NCI-H69 (cell line): ENCODE results near the gene NLRP6.

Experiments
- DNase-seq: peaks from one replicate; lab custom pipeline; 2025; lab: John Stamatoyannopoulos, UW

Gene NLRP6

GRCh38 chr11:282171-282570 is 4.0 kb downstream of the NLRP6 start:
- DNase-seq = no peak

GRCh38 chr11:282630-283360 is 4.6 kb downstream of the NLRP6 start:
- no peak for DNase-seq

GRCh38 chr11:283405-284104 is 5.3 kb downstream of the NLRP6 start:
- DNase-seq = no peak

GRCh38 chr11:284105-285020 is 6.2 kb downstream of the NLRP6 start:
- DNase-seq = no peak

GRCh38 chr11:285021-285893 is 7.0 kb downstream of the NLRP6 start:
- no peak for DNase-seq

- DNase-seq = no peak
Measured at GRCh38 chr11:285894-286220, 7.7 kb downstream of the NLRP6 start.

DNA sequence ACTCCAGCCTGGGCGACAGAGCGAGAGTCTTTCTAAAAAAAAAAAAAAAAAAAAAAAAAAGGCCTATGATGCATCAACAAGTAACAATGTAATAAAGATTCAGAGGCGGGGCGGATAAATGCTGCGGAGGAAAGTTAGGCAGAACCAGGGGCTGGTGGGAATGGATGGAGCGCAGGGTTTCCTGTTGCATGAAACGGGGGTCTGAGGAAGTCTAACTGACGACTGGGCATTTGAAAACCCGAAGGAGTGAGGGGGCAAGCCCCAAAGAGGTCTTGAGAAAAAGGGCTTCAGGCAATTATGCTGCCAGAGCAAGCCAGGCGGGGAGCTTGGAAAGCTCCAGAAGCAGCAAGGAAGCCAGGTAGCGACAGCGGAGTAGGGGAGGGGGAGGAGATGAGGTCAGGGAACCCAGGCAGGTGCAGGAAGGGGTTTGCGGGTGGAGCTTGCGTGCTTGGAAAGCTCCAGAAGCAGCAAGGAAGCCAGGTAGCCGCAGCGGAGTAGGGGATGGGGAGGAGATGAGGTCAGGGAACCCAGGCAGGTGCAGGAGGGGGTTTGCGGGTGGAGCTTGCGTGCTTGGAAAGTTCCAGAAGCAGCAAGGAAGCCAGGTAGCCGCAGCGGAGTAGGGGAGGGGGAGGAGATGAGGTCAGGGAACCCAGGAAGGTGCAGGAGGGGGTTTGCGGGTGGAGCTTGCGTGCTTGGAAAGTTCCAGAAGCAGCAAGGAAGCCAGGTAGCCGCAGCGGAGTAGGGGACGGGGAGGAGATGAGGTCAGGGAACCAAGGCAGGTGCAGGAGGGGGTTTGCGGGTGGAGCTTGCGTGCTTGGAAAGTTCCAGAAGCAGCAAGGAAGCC is 9.0 kb downstream of the NLRP6 start:
- DNase-seq = peak; percentile 23

- DNase-seq = no peak
Measured at GRCh38 chr11:287821-288477, 9.7 kb downstream of the NLRP6 start.

DNA sequence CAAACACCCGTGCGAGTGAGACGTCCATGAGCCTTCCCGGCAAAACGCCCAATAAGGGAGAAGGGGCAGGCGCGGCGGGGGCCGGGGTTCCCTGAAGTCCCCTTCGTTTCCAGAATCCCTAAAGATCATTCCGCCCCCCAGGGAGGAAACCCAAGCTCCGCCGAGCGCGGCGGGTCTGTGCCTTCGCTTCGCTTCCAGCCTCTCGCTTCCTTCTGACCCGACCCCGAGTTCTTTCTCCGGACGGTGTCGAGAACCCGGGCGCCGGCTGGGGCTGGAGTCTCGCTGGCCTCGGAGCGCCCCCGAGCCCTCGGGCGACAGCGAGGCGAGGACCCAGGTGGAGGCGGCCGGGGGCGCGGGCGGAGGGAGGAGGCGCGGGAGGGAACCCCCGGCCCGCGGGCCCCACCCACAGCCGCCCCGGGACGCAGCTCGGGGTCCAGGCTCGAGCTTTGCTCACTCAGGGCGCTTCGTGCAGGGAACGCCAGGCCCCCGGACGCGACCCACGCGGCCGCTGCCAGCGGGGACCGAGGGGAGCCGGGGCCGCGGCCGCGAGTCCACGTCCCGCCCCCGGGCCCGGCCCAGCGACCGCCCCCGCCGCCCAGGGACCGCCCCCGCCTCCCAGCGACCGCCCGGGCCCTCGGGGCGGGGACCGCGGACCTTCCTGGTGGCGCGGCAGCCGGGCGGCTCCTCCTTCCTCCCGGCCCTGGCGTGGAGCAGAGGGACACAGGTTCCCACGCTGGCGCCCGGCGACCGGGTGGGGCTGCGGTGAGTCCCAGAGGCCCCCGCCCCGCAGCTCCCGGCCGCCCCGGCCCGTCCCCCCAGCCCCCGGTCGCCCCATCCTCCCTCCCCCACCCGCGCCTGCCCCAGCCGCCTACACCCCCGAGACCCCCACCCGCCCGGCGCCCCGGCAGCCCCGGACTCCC is 10.5 kb downstream of the NLRP6 start, which contains the start of gene PGGHG:
PGGHG (plus strand) TSS at position 649 of the 920 bp plus-strand sequence. CDS start 691 bp downstream, outside the sequence.
- peak; percentile 71 for DNase-seq

GRCh38 chr11:289398-289711 is 11.1 kb downstream of the NLRP6 start:
- DNase-seq = no peak

DNA sequence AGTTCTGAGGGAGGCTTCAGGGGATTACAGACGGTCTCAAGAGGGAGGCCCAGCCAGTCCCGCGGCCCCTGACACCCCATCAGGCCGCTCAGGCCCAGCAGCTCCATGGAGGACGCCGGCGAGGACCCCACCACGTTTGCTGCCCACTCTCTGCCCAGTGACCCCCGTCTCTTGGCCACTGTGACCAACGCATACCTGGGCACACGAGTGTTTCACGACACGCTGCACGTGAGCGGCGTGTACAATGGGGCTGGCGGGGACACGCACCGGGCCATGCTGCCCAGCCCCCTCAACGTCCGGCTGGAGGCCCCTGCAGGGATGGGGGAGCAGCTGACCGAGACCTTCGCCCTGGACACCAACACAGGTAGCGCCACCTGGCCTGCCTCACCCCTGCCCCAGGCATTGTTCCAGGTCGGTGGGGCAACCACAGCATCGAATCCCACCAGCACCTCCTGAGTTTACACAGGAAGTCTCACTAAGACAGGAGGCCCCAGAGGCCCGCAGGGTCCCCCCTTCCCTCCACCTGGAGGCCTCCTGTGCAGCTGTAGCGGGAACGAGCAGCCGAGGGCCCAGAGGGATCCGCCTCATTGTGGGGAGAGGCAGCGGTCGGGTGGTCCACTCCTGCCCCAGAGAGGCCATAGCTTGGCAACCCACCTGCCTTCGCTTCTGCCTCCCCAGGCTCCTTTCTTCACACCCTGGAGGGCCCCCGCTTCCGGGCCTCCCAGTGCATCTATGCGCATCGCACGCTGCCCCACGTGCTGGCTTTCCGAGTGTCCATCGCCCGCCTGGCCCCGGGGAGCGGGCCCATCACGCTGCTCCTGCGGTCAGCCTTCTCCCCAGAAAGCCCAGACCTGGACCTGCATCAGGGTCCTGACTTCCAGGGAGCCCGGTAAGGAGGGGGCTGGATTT is 11.8 kb downstream of the NLRP6 start:
- no peak for DNase-seq

DNA sequence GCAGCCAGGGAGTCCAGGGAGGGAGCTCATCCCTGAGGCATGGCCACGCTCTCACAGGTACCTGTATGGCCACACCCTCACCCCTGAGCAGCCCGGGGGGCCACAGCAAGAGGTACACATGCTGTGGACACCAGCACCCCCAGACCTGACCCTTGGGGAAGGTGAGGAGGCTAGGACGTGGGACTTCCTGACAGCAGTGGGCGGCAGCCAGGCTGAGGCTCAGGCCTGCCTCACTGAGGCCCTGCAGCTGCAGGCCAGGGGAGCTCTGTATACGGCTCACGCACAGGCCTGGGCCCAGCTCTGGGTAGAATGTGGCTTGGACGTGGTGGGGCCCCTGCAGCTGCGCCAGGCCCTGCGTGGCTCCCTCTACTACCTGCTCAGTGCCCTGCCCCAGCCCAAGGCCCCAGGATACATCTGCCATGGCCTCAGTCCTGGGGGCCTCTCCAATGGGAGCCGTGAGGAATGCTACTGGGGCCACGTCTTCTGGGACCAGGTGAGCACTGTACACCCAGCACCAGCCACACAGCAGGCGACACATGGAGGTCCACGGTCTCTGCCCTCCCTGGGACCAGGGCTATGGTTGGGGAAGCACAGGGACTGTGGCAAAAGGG is 12.5 kb downstream of the NLRP6 start:
- no peak for DNase-seq

DNA sequence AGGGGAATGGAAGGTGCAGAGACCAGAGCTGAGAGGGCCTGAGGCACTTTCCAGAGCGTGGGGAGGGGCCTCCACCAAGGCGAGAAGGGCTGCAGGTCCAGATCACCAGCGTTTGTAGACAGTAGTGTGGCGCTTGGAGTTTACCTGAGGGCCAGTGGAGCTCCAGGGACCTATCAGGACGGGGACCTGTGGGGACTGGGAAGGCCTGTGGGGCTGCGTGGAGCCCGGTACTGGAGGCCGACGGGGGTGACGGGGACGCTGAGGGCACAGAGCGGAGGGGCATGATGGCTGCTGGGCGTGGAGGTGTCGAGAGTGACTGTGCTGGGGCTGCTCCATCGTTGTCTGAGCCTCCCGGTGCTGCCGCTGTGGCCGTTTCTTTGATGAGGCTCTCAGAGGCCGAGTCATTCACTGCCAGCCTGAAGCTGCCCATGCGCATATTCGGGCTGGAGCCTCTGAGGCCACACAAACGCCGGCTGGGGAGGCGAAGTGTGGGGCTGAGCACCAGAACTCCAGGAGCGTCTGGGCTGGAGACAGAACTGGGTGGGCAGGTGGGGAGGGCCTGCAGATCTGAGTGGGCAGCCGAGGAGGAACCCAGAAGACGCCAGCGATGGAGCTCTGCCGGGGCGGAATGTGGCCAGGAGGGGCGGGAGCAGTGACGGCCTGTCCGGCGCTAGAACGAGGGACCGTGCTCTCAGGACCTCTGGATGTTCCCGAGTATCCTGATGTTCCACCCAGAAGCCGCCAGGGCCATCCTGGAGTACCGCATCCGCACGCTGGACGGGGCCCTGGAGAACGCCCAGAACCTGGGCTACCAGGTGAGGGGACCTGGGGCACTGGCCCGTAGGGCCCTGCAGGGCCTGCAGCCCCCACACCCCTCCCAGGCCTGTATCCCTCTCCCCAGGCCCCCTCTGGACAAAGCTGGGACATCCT is 13.3 kb downstream of the NLRP6 start:
- DNase-seq = no peak

DNA sequence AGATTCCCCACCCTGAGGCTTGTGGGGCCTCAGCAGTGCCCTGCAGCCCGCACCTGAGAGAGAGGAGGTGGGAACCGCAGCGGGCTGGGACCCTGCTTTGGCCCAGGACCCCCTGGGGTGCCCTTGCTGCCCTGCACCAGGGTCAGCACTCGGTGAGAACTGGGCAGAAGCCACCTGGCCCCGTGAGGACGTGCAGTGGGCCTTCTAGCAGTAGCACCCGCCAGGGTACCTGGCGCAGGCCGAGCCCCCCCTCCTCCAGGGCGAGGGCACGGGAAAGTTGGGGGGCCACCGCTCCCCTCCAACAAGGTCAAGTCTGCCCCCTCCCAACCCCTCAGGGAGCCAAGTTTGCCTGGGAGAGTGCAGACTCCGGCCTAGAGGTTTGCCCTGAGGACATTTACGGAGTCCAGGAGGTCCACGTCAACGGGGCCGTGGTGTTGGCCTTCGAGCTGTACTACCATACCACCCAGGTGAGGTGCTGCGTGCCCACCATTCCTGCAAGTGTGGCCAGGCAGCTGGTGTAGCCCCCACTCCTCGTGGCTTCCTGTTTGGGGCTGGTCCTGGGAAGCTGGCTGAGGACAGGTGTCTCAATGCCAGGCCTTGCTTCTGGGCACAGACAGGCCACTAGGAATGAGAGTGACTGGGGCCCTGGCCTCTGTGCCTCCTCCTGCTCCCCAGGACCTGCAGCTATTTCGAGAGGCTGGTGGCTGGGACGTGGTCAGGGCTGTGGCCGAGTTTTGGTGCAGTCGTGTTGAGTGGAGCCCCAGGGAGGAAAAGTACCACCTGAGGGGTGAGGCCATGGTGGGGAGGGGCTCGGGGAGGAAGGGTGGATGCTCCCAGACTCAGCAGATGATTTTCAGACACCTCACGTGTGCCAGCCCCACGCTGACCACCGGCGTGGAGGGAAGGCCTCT is 14.3 kb downstream of the NLRP6 start:
- DNase-seq = no peak

GRCh38 chr11:293271-293851 is 15.2 kb downstream of the NLRP6 start:
- no peak for DNase-seq
